Kidney (tissue), 14 donors: Measurements from ENCODE around the gene TTC1. TPM values are rescaled to one million over a fixed set of nuclear protein-coding genes. Genes with fewer than 3 reads are reported as not detected.

Source experiments
- DNase-seq, 5 donors: peaks; one replicate each; pipeline ENCODE4 v3.0.0-alpha.2; 2013 to 2020
- FAIRE-seq: peaks from 2 replicates; lab custom pipeline; 2012; peaks lifted over from hg19 to GRCh38; lab: Jason Lieb, UNC
- H3K27ac ChIP-seq, 2 donors: one replicate each; pipeline ENCODE4 v1.7.0; 2013; ENCODE audit warnings: low read depth in 2 of 2, low read length in 2 of 2, inconsistent platforms in 1 of 2
- H3K27me3 ChIP-seq: one replicate; pipeline ENCODE4 v1.7.1; 2013; ENCODE audit warnings: low read length, inconsistent platforms; ENCODE audit not compliant: control insufficient read depth, insufficient read depth
- H3K36me3 ChIP-seq, 3 donors: one replicate each; pipeline versions ENCODE4 v1.7.0 to v1.7.1; 2013; ENCODE audit warnings: low read length in 3 of 3, control low read depth in 1 of 3, inconsistent platforms in 1 of 3; ENCODE audit not compliant: insufficient read depth in 3 of 3, control insufficient read depth in 2 of 3
- H3K4me1 ChIP-seq, 3 donors: one replicate each; pipeline versions ENCODE4 v1.7.0 to v1.7.1; 2013; ENCODE audit warnings: low read length in 3 of 3, inconsistent platforms in 1 of 3, low read depth in 1 of 3; ENCODE audit not compliant: control insufficient read depth in 2 of 3, insufficient read depth in 2 of 3
- H3K4me3 ChIP-seq, 3 donors: one replicate each; pipeline versions ENCODE4 v1.7.0 to v1.8.1; 2013; ENCODE audit warnings: low read length in 3 of 3, control low read depth in 1 of 3, inconsistent platforms in 1 of 3
- H3K9ac ChIP-seq, 3 donors: one replicate each; pipeline versions ENCODE4 v1.7.0 to v1.7.1; 2013; ENCODE audit warnings: low read length in 3 of 3, control low read depth in 1 of 3, inconsistent platforms in 1 of 3
- H3K9me3 ChIP-seq, 3 donors: one replicate each; pipeline versions ENCODE4 v1.7.0 to v1.7.1; 2013; ENCODE audit warnings: low read length in 3 of 3, control low read depth in 1 of 3, inconsistent platforms in 1 of 3; ENCODE audit not compliant: control insufficient read depth in 2 of 3, insufficient read depth in 1 of 3
- intact Hi-C: fragments of 100-400 bp; cut with DNase I; formaldehyde crosslinking; loops from one replicate; pipeline ENCODE4 v1.11.1; 2022
- polyA plus RNA-seq: library from polyadenylated mRNA; stranded (reverse); fragments of 350-450 nt; fragmentation: Illumina TruSeq; extraction: RNeasy Lipid Tissue Mini Kit (QIAGEN cat#74804); gene quantifications from one replicate; pipeline ENCODE4 v1.2.3, GENCODE V29; 2014; ENCODE audit warnings: low read depth, low replicate concordance; ENCODE audit not compliant: insufficient read depth
- total RNA-seq: library from RNA; stranded (reverse); fragmentation: NEBNext Ultra II Directional; extraction: Animal tissue kit (Norgen Biotek cat#: 25700); gene quantifications from one replicate; pipeline ENCODE4 v1.2.1, GENCODE V29; 2021
- TF ChIP-seq, protein P1 (sequence below): IDR thresholded peaks from 3 replicates; pipeline ENCODE4 v1.5.1; 2012; ENCODE audit warnings: mild to moderate bottlenecking, moderate library complexity, borderline replicate concordance; ENCODE audit not compliant: insufficient read depth; ENCODE audit errors: extremely low read depth
- donor health status: control.
- donor health status: control.
- donor health status: control.
- donor health status: control.
- donor health status: control.
- donor health status: DM: yes; HTN: yes; CAD: no.
- donor health status: Normal renal cell carcinoma (clear cell type).

The TTC1 gene
- total and polyA plus RNA-seq, 2 donors from 2014 or later, result 41.4 to 94.4 TPM

DNA sequence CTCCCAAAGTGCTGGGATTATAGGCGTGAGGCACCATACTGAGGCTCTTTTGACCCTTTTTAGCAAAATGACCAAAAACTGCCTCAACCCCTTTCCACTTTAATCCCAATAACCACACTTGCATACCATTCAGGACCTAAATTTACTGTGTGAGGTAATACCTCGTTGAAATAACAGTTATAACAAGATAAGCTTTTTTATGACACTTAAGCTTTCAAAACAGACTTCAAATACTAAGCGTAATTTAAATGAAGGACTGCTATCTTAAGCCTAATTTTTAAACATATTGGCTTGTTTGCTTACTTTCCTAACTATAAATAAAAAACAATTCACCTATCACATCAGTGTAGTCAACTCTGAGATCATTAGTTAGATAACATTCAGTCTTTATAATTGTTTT is 72.6 kb downstream of the TTC1 start:
- TF ChIP-seq, protein P1, sequence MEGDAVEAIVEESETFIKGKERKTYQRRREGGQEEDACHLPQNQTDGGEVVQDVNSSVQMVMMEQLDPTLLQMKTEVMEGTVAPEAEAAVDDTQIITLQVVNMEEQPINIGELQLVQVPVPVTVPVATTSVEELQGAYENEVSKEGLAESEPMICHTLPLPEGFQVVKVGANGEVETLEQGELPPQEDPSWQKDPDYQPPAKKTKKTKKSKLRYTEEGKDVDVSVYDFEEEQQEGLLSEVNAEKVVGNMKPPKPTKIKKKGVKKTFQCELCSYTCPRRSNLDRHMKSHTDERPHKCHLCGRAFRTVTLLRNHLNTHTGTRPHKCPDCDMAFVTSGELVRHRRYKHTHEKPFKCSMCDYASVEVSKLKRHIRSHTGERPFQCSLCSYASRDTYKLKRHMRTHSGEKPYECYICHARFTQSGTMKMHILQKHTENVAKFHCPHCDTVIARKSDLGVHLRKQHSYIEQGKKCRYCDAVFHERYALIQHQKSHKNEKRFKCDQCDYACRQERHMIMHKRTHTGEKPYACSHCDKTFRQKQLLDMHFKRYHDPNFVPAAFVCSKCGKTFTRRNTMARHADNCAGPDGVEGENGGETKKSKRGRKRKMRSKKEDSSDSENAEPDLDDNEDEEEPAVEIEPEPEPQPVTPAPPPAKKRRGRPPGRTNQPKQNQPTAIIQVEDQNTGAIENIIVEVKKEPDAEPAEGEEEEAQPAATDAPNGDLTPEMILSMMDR, result no peak
- no peak overlapping the region for H3K4me3 ChIP-seq
- H3K9ac ChIP-seq, result no peak overlapping the region
- FAIRE-seq (no peak), DNase-seq (no peak)
- H3K27ac ChIP-seq, result no peak overlapping the region
- peaks cover 0 to 9% (median 8%) of the 10 kb centered on the region in 3 donors for H3K4me1 ChIP-seq
- H3K9me3 ChIP-seq, result no peaks in the 10 kb centered on the region
- H3K36me3 ChIP-seq, result peaks cover 0 to 5% (median 0%) of the 10 kb centered on the region in 3 donors
- intact Hi-C loops, result no loop called here
- H3K27me3 ChIP-seq, result no peaks in the 10 kb centered on the region

DNA sequence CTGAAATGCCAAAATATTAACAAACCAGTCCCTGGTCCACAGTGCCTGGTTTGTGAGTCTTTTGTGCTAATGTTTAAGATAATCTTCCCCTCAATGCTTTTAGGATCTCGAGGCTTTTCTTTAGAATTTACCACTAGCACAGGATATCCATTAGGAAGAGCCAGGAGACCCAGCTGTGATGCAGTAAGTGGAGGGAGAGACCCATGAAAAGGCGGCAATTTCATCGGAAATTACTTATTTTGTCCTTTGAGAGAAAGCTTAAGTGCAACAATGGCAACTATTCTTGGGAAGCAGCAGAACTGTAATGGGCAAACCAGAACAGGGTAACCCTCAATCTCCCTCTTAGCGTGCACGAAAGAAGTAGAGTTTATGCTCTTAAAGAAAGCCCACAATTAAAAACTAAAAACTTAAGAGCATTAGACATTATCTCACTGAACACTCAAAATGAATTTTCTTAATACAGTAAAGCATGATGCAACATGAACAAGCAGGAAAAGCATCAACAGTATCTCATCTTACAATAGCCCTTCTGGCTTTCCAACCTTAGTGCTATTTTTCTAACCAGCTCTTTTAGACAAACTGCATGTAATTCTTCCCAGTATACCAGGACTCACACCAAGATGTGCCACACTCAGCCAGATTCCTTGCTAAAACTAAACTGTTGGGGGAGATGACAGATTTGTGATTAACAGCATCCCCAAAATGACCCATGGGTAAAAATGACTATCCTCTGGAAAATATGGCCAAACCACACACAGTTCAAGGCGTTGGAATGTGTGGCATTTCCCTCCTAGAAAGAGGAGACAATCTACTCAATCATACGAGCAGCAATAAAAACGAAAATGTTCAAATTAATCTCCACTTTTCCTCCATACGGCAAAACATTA is 73.9 kb downstream of the TTC1 start:
- H3K36me3 ChIP-seq, result peaks cover 0 to 3% (median 0%) of the 10 kb centered on the region in 3 donors
- H3K9me3 ChIP-seq, result no peaks in the 10 kb centered on the region
- FAIRE-seq (no peak), DNase-seq (peak in 3 of 5 donors; percentile 24 to 74 (median 52))
- TF ChIP-seq, protein P1, result no peak
- no peak overlapping the region for H3K9ac ChIP-seq
- H3K27me3 ChIP-seq, result no peaks in the 10 kb centered on the region
- intact Hi-C loops, result no loop called here
- no peak overlapping the region for H3K4me3 ChIP-seq
- peak overlapping the region in 1 of 2 donors; percentile 20 for H3K27ac ChIP-seq
- H3K4me1 ChIP-seq, result peaks cover 0 to 9% (median 8%) of the 10 kb centered on the region in 3 donors

DNA sequence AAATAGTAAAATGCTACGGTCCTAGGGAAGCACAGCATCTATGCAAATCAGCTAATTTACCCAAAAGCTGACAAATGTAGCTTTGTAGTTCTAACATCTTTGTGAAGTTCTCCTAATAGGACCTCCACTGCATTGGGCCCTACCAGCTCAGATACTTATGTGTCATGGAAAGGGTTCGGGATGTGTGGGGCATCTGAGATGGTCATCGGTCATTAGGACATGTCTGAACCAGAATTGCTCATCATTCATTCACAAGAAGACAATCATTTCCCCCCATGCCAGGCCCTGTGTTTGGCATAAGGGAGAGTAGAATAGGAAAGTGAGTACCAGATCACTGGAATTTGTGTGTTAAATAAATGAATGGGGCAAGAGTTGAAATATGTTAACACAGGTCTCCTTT is 74.6 kb downstream of the TTC1 start:
- intact Hi-C loops, result no loop called here
- Histone ChIP-seq H3K4me3 (no peak overlapping the region), H3K27me3 (no peaks in the 10 kb centered on the region), H3K27ac (no peak overlapping the region), H3K9ac (no peak overlapping the region), H3K4me1 (peaks cover 0 to 9% (median 8%) of the 10 kb centered on the region in 3 donors), H3K36me3 (peaks cover 0 to 1% (median 0%) of the 10 kb centered on the region in 3 donors), H3K9me3 (no peaks in the 10 kb centered on the region)
- TF ChIP-seq, protein P1, result no peak
- DNase-seq (no peak), FAIRE-seq (no peak)
